ENCODE measurements around the gene POLRMT.

- no peak for TF ChIP-seq ZNF512 (CRISPR knock-in tag; IDR thresholded peaks at IDR 0.05; ENCODE audit: borderline replicate concordance)
- no peak for TF ChIP-seq ETV6 (CRISPR knock-in tag; IDR thresholded peaks at IDR 0.05)
- TF ChIP-seq CTCF (IDR thresholded peaks at IDR 0.05) = no peak
- TF ChIP-seq NR2C2 (CRISPR knock-in tag; IDR thresholded peaks at IDR 0.05) = no peak
- no peak for TF ChIP-seq NR3C1 (CRISPR knock-in tag; conservative IDR thresholded peaks at IDR 0.05; ENCODE audit: low read depth)
- TF ChIP-seq ZBTB43 (CRISPR knock-in tag; IDR thresholded peaks at IDR 0.05) = no peak
- TF ChIP-seq TEAD4 (CRISPR knock-in tag; IDR thresholded peaks at IDR 0.05) = no peak
- TF ChIP-seq FOXJ3 (CRISPR knock-in tag; IDR thresholded peaks at IDR 0.05; ENCODE audit: borderline replicate concordance) = no peak
- no peak for TF ChIP-seq ZNF121 (CRISPR knock-in tag; IDR thresholded peaks at IDR 0.05)
- TF ChIP-seq SP1 (CRISPR knock-in tag; conservative IDR thresholded peaks at IDR 0.05) = no peak
- TF ChIP-seq ZBTB21 (CRISPR knock-in tag; IDR thresholded peaks at IDR 0.05; ENCODE audit: borderline replicate concordance) = no peak
- no peak for TF ChIP-seq E2F1 (CRISPR knock-in tag; IDR thresholded peaks at IDR 0.05)
- TF ChIP-seq FOXP1 (CRISPR knock-in tag; IDR thresholded peaks at IDR 0.05; ENCODE audit: borderline replicate concordance) = no peak
- TF ChIP-seq, protein P1, sequence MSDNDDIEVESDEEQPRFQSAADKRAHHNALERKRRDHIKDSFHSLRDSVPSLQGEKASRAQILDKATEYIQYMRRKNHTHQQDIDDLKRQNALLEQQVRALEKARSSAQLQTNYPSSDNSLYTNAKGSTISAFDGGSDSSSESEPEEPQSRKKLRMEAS (CRISPR knock-in tag; IDR thresholded peaks at IDR 0.05) = no peak
Measured at GRCh38 chr19:623175-623916, 10.0 kb downstream of the POLRMT start.
